Uterus (tissue), 4 donors: ENCODE measurements around the gene CKAP2L. TPM values are rescaled to one million over a fixed set of nuclear protein-coding genes. Genes with fewer than 3 reads are reported as not detected.

ENCODE experiments used
- DNase-seq, 2 donors: peaks; one replicate each; pipeline ENCODE4 v3.0.0-alpha.2; 2019 to 2020
- H3K27ac ChIP-seq, 2 donors: fragments of 200-600 bp; sonication (generic); 1 replicate in 1 of 2; 2 replicates in 1 of 2; pipeline ENCODE4 v1.5.1; 2016 to 2018
- H3K27me3 ChIP-seq, 2 donors: fragments of 200-600 bp; sonication (generic); one replicate each; pipeline ENCODE4 v1.5.1; 2018 to 2019; ENCODE audit warnings: control low read depth in 1 of 2
- H3K36me3 ChIP-seq, 2 donors: fragments of 200-600 bp; sonication (generic); one replicate each; pipeline ENCODE4 v1.5.1; 2019; ENCODE audit warnings: control low read depth in 1 of 2
- H3K4me1 ChIP-seq, 2 donors: fragments of 200-600 bp; sonication (generic); one replicate each; pipeline ENCODE4 v1.5.1; 2018 to 2019; ENCODE audit warnings: control low read depth in 1 of 2
- H3K4me3 ChIP-seq, 2 donors: fragments of 200-600 bp; sonication (generic); 1 replicate in 1 of 2; 2 replicates in 1 of 2; pipeline ENCODE4 v1.5.1; 2018 to 2019; ENCODE audit warnings: mild to moderate bottlenecking in 1 of 2
- H3K9me3 ChIP-seq, 2 donors: fragments of 200-600 bp; sonication (generic); one replicate each; pipeline ENCODE4 v1.5.1; 2019; ENCODE audit warnings: control low read depth in 1 of 2
- POLR2A ChIP-seq, 2 donors: fragments of 450-650 bp; IDR thresholded peaks; one replicate each; pipeline ENCODE4 v1.6.1; 2016; ENCODE audit warnings: antibody characterized with exemption in 2 of 2, mild to moderate bottlenecking in 1 of 2, moderate library complexity in 1 of 2
- intact Hi-C: fragments of 100-400 bp; cut with DNase I; formaldehyde crosslinking; loops from one replicate; pipeline ENCODE4 v1.15.1; 2023; ENCODE audit warnings: low total_unique reads
- total RNA-seq, 4 donors: library from RNA; depleted of rRNA in 3 of 4; stranded (reverse); fragments of >200 nt in 3 of 4; gene quantifications; one replicate each; pipeline versions ENCODE4 v1.1.0 to v1.2.4, GENCODE V29; 2014 to 2023
- TF ChIP-seq, protein P1 (sequence below), 4 experiments: fragments of 200-600 bp in 2 of 4; fragments of 450-650 bp in 2 of 4; sonication (generic) in 2 of 4; IDR thresholded peaks; one replicate each; pipeline ENCODE4 v1.5.1; 2016 to 2019; ENCODE audit warnings: antibody characterized with exemption in 4 of 4, mild to moderate bottlenecking in 2 of 4, moderate library complexity in 1 of 4
- donor health status: DM: yes; HTN: yes; CAD: no.

Gene CKAP2L
- total RNA-seq, 4 donors from 2014 or later = 8.8 TPM; not detected in 3

DNA sequence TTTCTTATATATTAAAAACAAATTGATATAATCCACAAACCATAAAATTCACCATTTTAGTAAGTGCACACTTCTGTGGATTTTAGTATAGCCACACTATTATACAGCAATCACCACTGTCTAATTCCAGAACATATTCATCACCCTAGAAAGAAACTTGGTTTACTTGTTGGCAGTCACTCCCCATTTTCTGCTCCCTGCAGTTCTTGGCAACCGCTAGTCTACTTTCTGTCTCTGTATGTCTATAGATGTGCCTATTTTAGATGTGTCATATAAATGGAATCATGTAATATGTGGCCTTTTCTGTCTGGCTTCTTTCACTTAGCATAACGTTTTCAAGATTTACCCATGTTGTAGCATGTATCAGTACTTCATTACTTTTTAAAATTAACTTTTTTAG is 5.7 kb downstream of the CKAP2L start:
- Histone ChIP-seq H3K9me3 (no peaks in the 10 kb centered on the region), H3K4me1 (no peaks in the 10 kb centered on the region), H3K27me3 (no peaks in the 10 kb centered on the region), H3K27ac (no peak overlapping the region), H3K36me3 (no peaks in the 10 kb centered on the region), H3K4me3 (no peak overlapping the region)
- TF ChIP-seq POLR2A (IDR thresholded peaks at IDR 0.05) = no peak
- TF ChIP-seq, protein P1, sequence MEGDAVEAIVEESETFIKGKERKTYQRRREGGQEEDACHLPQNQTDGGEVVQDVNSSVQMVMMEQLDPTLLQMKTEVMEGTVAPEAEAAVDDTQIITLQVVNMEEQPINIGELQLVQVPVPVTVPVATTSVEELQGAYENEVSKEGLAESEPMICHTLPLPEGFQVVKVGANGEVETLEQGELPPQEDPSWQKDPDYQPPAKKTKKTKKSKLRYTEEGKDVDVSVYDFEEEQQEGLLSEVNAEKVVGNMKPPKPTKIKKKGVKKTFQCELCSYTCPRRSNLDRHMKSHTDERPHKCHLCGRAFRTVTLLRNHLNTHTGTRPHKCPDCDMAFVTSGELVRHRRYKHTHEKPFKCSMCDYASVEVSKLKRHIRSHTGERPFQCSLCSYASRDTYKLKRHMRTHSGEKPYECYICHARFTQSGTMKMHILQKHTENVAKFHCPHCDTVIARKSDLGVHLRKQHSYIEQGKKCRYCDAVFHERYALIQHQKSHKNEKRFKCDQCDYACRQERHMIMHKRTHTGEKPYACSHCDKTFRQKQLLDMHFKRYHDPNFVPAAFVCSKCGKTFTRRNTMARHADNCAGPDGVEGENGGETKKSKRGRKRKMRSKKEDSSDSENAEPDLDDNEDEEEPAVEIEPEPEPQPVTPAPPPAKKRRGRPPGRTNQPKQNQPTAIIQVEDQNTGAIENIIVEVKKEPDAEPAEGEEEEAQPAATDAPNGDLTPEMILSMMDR (IDR thresholded peaks at IDR 0.05) = no peak
- intact Hi-C loops = no loop called here
- no peak for DNase-seq

DNA sequence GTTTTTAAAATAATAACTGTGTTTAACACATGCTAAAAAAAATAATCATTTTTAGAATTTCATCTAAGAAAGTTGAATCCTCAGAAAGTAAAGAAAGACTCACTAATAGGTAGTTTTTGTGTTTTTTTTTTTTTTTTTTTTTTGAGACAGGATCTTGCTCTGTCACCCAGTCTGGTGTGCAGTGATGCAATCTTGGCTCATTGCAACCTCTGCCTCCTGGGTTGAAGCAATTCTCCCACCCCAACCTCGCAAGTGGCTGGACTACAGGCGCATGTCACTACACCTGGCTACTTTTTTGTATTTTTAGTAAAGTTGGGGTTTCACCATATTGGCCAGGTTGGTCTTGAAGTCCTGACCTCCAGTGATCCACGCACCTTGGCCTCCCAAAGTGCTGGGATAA is 7.1 kb downstream of the CKAP2L start:
- Histone ChIP-seq H3K4me1 (no peaks in the 10 kb centered on the region), H3K27ac (no peak overlapping the region), H3K4me3 (no peak overlapping the region), H3K36me3 (no peaks in the 10 kb centered on the region), H3K27me3 (no peaks in the 10 kb centered on the region), H3K9me3 (no peaks in the 10 kb centered on the region)
- intact Hi-C loops = no loop called here
- no peak for TF ChIP-seq POLR2A (IDR thresholded peaks at IDR 0.05)
- TF ChIP-seq, protein P1 (IDR thresholded peaks at IDR 0.05) = no peak
- no peak for DNase-seq

DNA sequence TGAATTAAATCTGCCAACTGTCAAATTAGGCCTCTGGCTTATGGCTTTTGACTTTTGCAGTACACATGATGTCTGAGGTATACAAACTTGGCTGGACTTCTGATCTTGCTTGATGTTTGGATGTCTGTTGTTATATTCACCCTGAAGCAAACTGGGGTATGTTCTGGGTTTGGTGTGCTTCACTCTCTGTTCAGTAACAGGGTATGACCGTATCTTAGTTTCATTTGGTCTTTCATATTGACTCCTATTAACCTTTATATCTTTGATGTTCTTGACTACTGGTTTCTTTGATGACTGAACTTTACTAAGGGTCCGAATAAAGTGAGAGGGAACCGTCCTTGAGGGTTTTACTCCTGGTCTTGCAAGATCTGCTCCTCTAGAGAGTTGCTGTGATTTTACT is 8.2 kb downstream of the CKAP2L start:
- no peak overlapping the region for H3K4me3 ChIP-seq
- no peak for TF ChIP-seq POLR2A (IDR thresholded peaks at IDR 0.05)
- TF ChIP-seq, protein P1 (IDR thresholded peaks at IDR 0.05) = no peak

DNA sequence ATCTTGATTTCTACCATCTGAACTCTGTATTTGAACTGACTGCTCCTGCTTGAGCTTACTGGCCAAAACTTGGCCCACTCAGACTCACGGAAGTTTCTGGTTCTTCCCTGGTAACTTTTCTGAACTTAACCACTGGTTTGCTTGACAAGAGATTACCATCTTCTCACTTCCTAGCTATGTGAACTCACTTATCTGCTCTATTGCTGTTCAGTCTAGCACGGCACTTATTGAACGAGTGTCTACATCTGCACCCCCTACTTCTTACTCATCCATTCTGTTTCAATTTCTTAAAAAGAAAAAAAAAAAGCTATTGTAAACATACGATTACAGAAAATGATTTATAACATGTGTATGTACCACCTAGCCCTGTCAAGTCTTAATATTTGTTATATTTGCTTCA is 9.0 kb downstream of the CKAP2L start:
- intact Hi-C loops = no loop called here
- Histone ChIP-seq H3K27me3 (no peaks in the 10 kb centered on the region), H3K36me3 (no peaks in the 10 kb centered on the region), H3K4me3 (no peak overlapping the region), H3K27ac (no peak overlapping the region), H3K9me3 (no peaks in the 10 kb centered on the region), H3K4me1 (no peaks in the 10 kb centered on the region)
- no peak for DNase-seq
- TF ChIP-seq POLR2A (IDR thresholded peaks at IDR 0.05) = no peak
- TF ChIP-seq, protein P1 (IDR thresholded peaks at IDR 0.05) = no peak

More for the DNA sequence above, 8.2 kb downstream of the CKAP2L start:
- Histone ChIP-seq H3K4me1 (no peaks in the 10 kb centered on the region), H3K9me3 (no peaks in the 10 kb centered on the region), H3K27ac (no peak overlapping the region), H3K36me3 (no peaks in the 10 kb centered on the region), H3K27me3 (no peaks in the 10 kb centered on the region)
- no peak for DNase-seq
- intact Hi-C loops = no loop called here

DNA sequence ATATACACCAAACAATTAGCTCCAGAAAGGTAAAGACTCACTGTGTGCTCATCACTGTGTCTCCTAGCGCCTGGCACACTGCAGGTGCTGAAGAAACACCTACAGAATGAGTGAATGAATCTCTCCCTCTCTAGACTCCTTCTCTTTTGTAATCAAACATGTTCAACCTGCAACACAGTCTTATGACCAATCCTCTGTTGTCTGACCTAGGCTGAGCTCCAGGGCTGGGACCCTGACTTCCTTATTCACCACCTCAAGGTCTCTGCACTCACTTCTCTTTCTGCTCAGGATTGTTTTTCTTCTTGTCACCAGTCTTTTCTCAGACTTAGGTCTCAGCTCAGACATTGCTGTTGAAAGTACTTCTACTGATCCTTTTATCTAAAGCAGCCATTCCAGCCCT is 9.8 kb downstream of the CKAP2L start:
- no peaks in the 10 kb centered on the region for H3K4me1 ChIP-seq
- no peak for TF ChIP-seq POLR2A (IDR thresholded peaks at IDR 0.05)
- TF ChIP-seq, protein P1 (IDR thresholded peaks at IDR 0.05) = no peak
- H3K27ac ChIP-seq = no peak overlapping the region
- no peaks in the 10 kb centered on the region for H3K27me3 ChIP-seq
- DNase-seq = no peak
- H3K9me3 ChIP-seq = no peaks in the 10 kb centered on the region
- H3K4me3 ChIP-seq = no peak overlapping the region
- no peaks in the 10 kb centered on the region for H3K36me3 ChIP-seq
- intact Hi-C loops = no loop called here
